GM12878 (cell line): ENCODE measurements around the gene DDX56. TPM values are rescaled to one million over a fixed set of nuclear protein-coding genes. Genes with fewer than 3 reads are reported as not detected.

Experiments
- ATAC-seq: fragments of 200-7000 bp; cut with Tn5 transposase; 3 replicates; pipeline ENCODE4 v1.9.1; 2020; ENCODE audit warnings: mild to moderate bottlenecking, moderate library complexity
- BruUV-seq: library from RNA; stranded (reverse); fragments of 400-500 nt; replicated peaks from 2 replicates; lab custom pipeline; 2021; lab: Mats Ljungman, UMichigan
- CTCF ChIA-PET: fragments of 300-600 bp; sonication (Branson Sonifier 250); formaldehyde crosslinking; extraction: SDS; loops from one replicate; lab custom pipeline; 2021; ENCODE audit warnings: inconsistent platforms; lab: Yijun Ruan, JAX
- POLR2A ChIA-PET: fragments of 350-600 bp; formaldehyde crosslinking; extraction: SDS; loops from one replicate; lab custom pipeline; 2021; ENCODE audit warnings: inconsistent platforms; lab: Charles Lee
- RAD21 ChIA-PET: fragments of 300-600 bp; sonication (Branson Sonifier 250); formaldehyde crosslinking; loops from one replicate; lab custom pipeline; 2023; ENCODE audit warnings: antibody characterized with exemption; ENCODE audit not compliant: unreplicated experiment; lab: Charles Lee
- SMC1A ChIA-PET: fragments of 300-600 bp; sonication (Branson Sonifier 250); formaldehyde crosslinking; loops from one replicate; lab custom pipeline; 2023; ENCODE audit not compliant: unreplicated experiment, uncharacterized antibody; lab: Charles Lee
- DNase-seq: peaks from one replicate; pipeline ENCODE4 v3.0.0-alpha.2; 2011; ENCODE audit warnings: low read depth, low spot score
- FAIRE-seq: peaks from 3 replicates; lab custom pipeline; 2011; peaks lifted over from hg19 to GRCh38; lab: Jason Lieb, UNC
- H2AFZ ChIP-seq: 2 replicates; pipeline ENCODE4 v1.6.0; 2011; ENCODE audit warnings: low read depth, low read length, control low read depth; ENCODE audit not compliant: control insufficient read depth
- H3K27ac ChIP-seq: 2 replicates; pipeline ENCODE4 v1.5.1; 2011; ENCODE audit warnings: control low read depth; ENCODE audit not compliant: control insufficient read depth, insufficient read depth
- H3K27me3 ChIP-seq, 2 experiments: replicated peaks in 1 of 2; 2 replicates each; pipeline versions ENCODE4 v1.6.0 to v1.6.1; 2011; ENCODE audit warnings: low read length in 1 of 2; ENCODE audit not compliant: control insufficient read depth in 2 of 2, insufficient read depth in 2 of 2
- H3K36me3 ChIP-seq, 2 experiments: 2 replicates each; pipeline ENCODE4 v1.5.1; 2011; ENCODE audit warnings: low read length in 1 of 2; ENCODE audit not compliant: control insufficient read depth in 2 of 2, insufficient read depth in 2 of 2
- H3K4me1 ChIP-seq: 2 replicates; pipeline ENCODE4 v1.6.1; 2011; ENCODE audit warnings: mild to moderate bottlenecking, low read length, moderate library complexity, mixed read lengths; ENCODE audit not compliant: control insufficient read depth, insufficient read depth
- H3K4me2 ChIP-seq: 2 replicates; pipeline ENCODE4 v1.6.0; 2011; ENCODE audit warnings: control low read depth; ENCODE audit not compliant: control insufficient read depth, insufficient read depth
- H3K4me3 ChIP-seq: fragments of 200-600 bp; sonication (generic); 2 replicates; pipeline ENCODE4 v1.5.1; 2016
- H3K79me2 ChIP-seq: 2 replicates; pipeline ENCODE4 v1.6.0; 2011; ENCODE audit warnings: low read length; ENCODE audit not compliant: control insufficient read depth, insufficient read depth
- H3K9ac ChIP-seq: 2 replicates; pipeline ENCODE4 v1.8.0; 2011; ENCODE audit warnings: low read length, control low read depth, mixed read lengths; ENCODE audit not compliant: control insufficient read depth, insufficient read depth
- H3K9me3 ChIP-seq: replicated peaks from 3 replicates; pipeline ENCODE4 v1.5.1; 2011; ENCODE audit warnings: mild to moderate bottlenecking, low read length; ENCODE audit not compliant: control insufficient read depth, insufficient read depth
- H4K20me1 ChIP-seq: 2 replicates; pipeline ENCODE4 v1.6.0; 2011; ENCODE audit not compliant: control insufficient read depth, insufficient read depth
- CHD1 ChIP-seq: IDR thresholded peaks from 2 replicates; pipeline ENCODE4 v1.6.1; 2012; ENCODE audit warnings: low read depth, low read length, improper control_type of control experiment
- EGR1 ChIP-seq, 2 experiments: IDR thresholded peaks; 1 replicate in 1 of 2; 2 replicates in 1 of 2; pipeline ENCODE4 v1.6.1; 2011 to 2012; ENCODE audit warnings: low read depth in 2 of 2, low read length in 2 of 2, borderline replicate concordance in 1 of 2, mild to moderate bottlenecking in 1 of 2, moderate library complexity in 1 of 2
- MTA2 ChIP-seq: fragments of 450-650 bp; IDR thresholded peaks from 2 replicates; pipeline ENCODE4 v1.6.1; 2016; ENCODE audit warnings: low read depth, mild to moderate bottlenecking, moderate library complexity
- NFIC ChIP-seq: IDR thresholded peaks from 2 replicates; pipeline ENCODE4 v1.6.1; 2012; ENCODE audit warnings: low read depth, mild to moderate bottlenecking, inconsistent platforms, low read length, moderate library complexity
- NR2F1 ChIP-seq: fragments of 450-650 bp; conservative IDR thresholded peaks from 2 replicates; pipeline ENCODE4 v1.6.1; 2017; ENCODE audit warnings: mild to moderate bottlenecking
- POLR2A ChIP-seq: IDR thresholded peaks from 2 replicates; pipeline ENCODE4 v1.6.1; 2011; ENCODE audit warnings: low read depth, mild to moderate bottlenecking, low read length
- POLR2AphosphoS2 ChIP-seq: IDR thresholded peaks from 2 replicates; pipeline ENCODE4 v1.6.1; 2011; ENCODE audit warnings: low read depth, mild to moderate bottlenecking, low read length, improper control_type of control experiment, moderate library complexity
- RAD51 ChIP-seq: fragments of 450-650 bp; IDR thresholded peaks from 2 replicates; pipeline ENCODE4 v1.6.1; 2016; ENCODE audit warnings: moderate library complexity, mild to moderate bottlenecking, inconsistent platforms
- TAF1 ChIP-seq: IDR thresholded peaks from 2 replicates; pipeline ENCODE4 v1.6.1; 2011; ENCODE audit warnings: mild to moderate bottlenecking, low read depth, low read length, borderline replicate concordance
- YBX1 ChIP-seq: fragments of 450-650 bp; IDR thresholded peaks from 2 replicates; pipeline ENCODE4 v1.6.1; 2016; ENCODE audit warnings: antibody characterized with exemption
- ZNF687 ChIP-seq: fragments of 450-650 bp; IDR thresholded peaks from 2 replicates; pipeline ENCODE4 v1.6.1; 2017; ENCODE audit warnings: mild to moderate bottlenecking, moderate library complexity
- WGBS: methylation state at CpG from one replicate; pipeline ENCODE4 v1.1.6; 2016; ENCODE audit warnings: low lambda C conversion rate; ENCODE audit not compliant: insufficient replicate concordance, insufficient coverage; ENCODE audit errors: missing lambda C conversion rate; 5-methylcytosine and 5-hydroxymethylcytosine counted together
- in situ Hi-C: fragments of 300-500 bp; cut with MboI; formaldehyde crosslinking; loops from 9 replicates; pipeline ENCODE4 v1.14.3; 2018; ENCODE audit warnings: mixed read lengths
- intact Hi-C: fragments of 100-400 bp; cut with micrococcal nuclease; formaldehyde crosslinking; loops from one replicate; pipeline ENCODE4 v1.14.2; 2022; ENCODE audit not compliant: unreplicated experiment
- polyA plus RNA-seq, 11 experiments: library from polyadenylated mRNA; depleted of rRNA in 4 of 11; unstranded in 6 of 11; stranded (reverse) in 5 of 11; fragments of >200 nt; fragmentation: Nextera tagmentation in 4 of 11; fragmentation: Illumina TruSeq in 1 of 11; extraction: Ambion mirVana in 4 of 11; extraction: Trizol in 1 of 11; gene quantifications; 1 replicate in 1 of 11; 2 replicates in 10 of 11; pipeline versions ENCODE4 v1.2.1 to v1.2.3, GENCODE V29; 2011 to 2016; ENCODE audit warnings: inconsistent platforms in 2 of 11, missing spikeins in 2 of 11, low read depth in 1 of 11
- total RNA-seq, 4 experiments: library from RNA; depleted of rRNA in 3 of 4; stranded (reverse); fragments of >200 nt in 3 of 4; fragmentation: Illumina TruSeq in 1 of 4; extraction: Trizol in 1 of 4; gene quantifications; 2 replicates each; pipeline versions ENCODE4 v1.2.1 to v1.2.3, GENCODE V29; 2013 to 2021
- TF ChIP-seq, protein P1 (sequence below): fragments of 450-650 bp; IDR thresholded peaks from 2 replicates; pipeline ENCODE4 v1.6.1; 2017; ENCODE audit warnings: antibody characterized with exemption, mild to moderate bottlenecking, moderate library complexity
- TF ChIP-seq, protein P2 (sequence below): IDR thresholded peaks from 2 replicates; pipeline ENCODE4 v1.6.1; 2012; ENCODE audit warnings: mild to moderate bottlenecking, low read depth, low read length
- TF ChIP-seq, protein P3 (sequence below): fragments of 450-650 bp; IDR thresholded peaks from 2 replicates; pipeline ENCODE4 v1.6.1; 2014; ENCODE audit warnings: mild to moderate bottlenecking

Gene DDX56
- total and polyA plus RNA-seq, 10 of the 15 experiments (the other 5 are each of a cell fraction or from before 2014, with no cell fraction given), result 19.8 to 136 (median 81.3) TPM

- Histone ChIP-seq H3K4me1 (no peaks in the 10 kb centered on the region), H3K4me2 (no peak overlapping the region), H3K9ac (no peak overlapping the region), H2AFZ (no peak overlapping the region), H3K27me3 (no peaks in the 10 kb centered on the region), H3K9me3 (no peaks in the 10 kb centered on the region), H3K27ac (no peak overlapping the region), H3K36me3 (peaks cover 2 to 5% of the 10 kb centered on the region in 2 experiments; a peak in 3 of 4 replicates), H3K79me2 (no peaks in the 10 kb centered on the region), H4K20me1 (peaks cover 2% of the 10 kb centered on the region; the same call in 1 of the 2 replicates), H3K4me3 (no peak overlapping the region)
- SMC1A ChIA-PET, result no interaction called here
- DNase-seq (no peak), ATAC-seq (no peak), FAIRE-seq (no peak)
- intact Hi-C loops, result no loop called here
- RAD21 ChIA-PET, result interaction anchor here (0.6 kb wide), 1 partner anchor 128 kb away, joined by 4 read pairs; no protein-coding TSS in a partner anchor
- POLR2A ChIA-PET, result no interaction called here
- no TSS peak for BruUV-seq
- in situ Hi-C loops, result no loop called here
- CTCF ChIA-PET, result interaction anchor here (1.6 kb wide), 1 partner anchor 318 kb away, joined by 4 read pairs; no protein-coding TSS in a partner anchor
- WGBS, result 77% methylated on average over 4 of the region's 4 CpGs
- TF ChIP-seq, protein P1, sequence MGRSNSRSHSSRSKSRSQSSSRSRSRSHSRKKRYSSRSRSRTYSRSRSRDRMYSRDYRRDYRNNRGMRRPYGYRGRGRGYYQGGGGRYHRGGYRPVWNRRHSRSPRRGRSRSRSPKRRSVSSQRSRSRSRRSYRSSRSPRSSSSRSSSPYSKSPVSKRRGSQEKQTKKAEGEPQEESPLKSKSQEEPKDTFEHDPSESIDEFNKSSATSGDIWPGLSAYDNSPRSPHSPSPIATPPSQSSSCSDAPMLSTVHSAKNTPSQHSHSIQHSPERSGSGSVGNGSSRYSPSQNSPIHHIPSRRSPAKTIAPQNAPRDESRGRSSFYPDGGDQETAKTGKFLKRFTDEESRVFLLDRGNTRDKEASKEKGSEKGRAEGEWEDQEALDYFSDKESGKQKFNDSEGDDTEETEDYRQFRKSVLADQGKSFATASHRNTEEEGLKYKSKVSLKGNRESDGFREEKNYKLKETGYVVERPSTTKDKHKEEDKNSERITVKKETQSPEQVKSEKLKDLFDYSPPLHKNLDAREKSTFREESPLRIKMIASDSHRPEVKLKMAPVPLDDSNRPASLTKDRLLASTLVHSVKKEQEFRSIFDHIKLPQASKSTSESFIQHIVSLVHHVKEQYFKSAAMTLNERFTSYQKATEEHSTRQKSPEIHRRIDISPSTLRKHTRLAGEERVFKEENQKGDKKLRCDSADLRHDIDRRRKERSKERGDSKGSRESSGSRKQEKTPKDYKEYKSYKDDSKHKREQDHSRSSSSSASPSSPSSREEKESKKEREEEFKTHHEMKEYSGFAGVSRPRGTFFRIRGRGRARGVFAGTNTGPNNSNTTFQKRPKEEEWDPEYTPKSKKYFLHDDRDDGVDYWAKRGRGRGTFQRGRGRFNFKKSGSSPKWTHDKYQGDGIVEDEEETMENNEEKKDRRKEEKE, result no peak
- TF ChIP-seq TAF1 (no peak), YBX1 (no peak), EGR1 (IDR thresholded peaks at IDR 0.05; ENCODE audit: borderline replicate concordance in 1 of 2, low read depth in 2 of 2, low read length in 2 of 2) (no peak), NR2F1 (no peak), ZNF687 (no peak), MTA2 (no peak), CHD1 (no peak), NFIC (no peak), POLR2AphosphoS2 (no peak), RAD51 (no peak), POLR2A (no peak)
- TF ChIP-seq, protein P2, sequence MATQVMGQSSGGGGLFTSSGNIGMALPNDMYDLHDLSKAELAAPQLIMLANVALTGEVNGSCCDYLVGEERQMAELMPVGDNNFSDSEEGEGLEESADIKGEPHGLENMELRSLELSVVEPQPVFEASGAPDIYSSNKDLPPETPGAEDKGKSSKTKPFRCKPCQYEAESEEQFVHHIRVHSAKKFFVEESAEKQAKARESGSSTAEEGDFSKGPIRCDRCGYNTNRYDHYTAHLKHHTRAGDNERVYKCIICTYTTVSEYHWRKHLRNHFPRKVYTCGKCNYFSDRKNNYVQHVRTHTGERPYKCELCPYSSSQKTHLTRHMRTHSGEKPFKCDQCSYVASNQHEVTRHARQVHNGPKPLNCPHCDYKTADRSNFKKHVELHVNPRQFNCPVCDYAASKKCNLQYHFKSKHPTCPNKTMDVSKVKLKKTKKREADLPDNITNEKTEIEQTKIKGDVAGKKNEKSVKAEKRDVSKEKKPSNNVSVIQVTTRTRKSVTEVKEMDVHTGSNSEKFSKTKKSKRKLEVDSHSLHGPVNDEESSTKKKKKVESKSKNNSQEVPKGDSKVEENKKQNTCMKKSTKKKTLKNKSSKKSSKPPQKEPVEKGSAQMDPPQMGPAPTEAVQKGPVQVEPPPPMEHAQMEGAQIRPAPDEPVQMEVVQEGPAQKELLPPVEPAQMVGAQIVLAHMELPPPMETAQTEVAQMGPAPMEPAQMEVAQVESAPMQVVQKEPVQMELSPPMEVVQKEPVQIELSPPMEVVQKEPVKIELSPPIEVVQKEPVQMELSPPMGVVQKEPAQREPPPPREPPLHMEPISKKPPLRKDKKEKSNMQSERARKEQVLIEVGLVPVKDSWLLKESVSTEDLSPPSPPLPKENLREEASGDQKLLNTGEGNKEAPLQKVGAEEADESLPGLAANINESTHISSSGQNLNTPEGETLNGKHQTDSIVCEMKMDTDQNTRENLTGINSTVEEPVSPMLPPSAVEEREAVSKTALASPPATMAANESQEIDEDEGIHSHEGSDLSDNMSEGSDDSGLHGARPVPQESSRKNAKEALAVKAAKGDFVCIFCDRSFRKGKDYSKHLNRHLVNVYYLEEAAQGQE, result no peak
- TF ChIP-seq, protein P3, sequence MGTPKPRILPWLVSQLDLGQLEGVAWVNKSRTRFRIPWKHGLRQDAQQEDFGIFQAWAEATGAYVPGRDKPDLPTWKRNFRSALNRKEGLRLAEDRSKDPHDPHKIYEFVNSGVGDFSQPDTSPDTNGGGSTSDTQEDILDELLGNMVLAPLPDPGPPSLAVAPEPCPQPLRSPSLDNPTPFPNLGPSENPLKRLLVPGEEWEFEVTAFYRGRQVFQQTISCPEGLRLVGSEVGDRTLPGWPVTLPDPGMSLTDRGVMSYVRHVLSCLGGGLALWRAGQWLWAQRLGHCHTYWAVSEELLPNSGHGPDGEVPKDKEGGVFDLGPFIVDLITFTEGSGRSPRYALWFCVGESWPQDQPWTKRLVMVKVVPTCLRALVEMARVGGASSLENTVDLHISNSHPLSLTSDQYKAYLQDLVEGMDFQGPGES, result no peak
Observed at GRCh38 chr7:44559485-44559884, 14.2 kb downstream of the DDX56 start.
